ENCODE measurements around the gene AIFM2. TPM values are rescaled to one million over a fixed set of nuclear protein-coding genes. Genes with fewer than 3 reads are reported as not detected.

The AIFM2 gene
- total RNA-seq, 2 experiments from 2014 or later, result 7.2 to 7.5 TPM

DNA sequence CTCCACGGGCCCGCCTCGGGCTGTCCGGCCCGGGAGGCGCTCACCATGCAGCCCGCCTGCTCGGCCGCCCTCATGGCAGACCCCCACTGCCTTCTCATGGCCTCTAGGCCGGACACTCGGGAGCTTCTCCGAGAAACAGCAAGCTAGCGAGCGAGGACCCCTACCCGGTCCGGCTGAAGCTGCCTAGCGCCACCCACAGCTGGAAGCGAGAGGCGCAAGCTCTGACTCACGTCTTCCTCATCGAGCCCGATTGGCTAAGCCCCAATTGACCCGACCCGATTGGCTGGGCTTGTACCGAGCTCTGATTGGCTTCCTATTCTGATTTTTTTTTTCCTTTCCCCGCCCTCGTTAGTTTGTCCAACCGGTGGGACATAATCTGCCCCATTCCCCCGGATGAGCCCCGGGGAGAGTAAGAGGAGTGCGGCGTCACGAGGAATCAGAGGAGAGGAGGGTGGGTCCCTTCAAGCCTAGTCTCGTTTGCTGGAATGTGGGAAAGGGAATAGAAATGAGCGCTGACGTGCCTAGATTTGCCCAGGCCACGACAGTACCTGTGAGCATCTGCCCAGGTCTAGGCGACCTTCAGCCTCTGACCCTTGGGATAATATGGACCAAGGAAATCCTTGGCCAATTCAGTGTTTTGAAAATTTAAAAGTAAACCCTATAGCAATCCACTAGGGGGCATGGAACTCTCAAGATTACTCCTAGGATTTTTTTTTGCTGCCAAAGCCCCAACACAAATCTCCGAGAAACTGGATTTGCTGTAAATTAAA is 14.0 kb upstream of the AIFM2 start, which contains the start of gene TYSND1:
Gene TYSND1 (minus strand): TSS at position 212 of the 770 bp plus-strand sequence. CDS start 114 bp downstream, at position 98.
- H3K27ac Mint-ChIP-seq, result peak within 1 kb of the TSS; percentile 99
- POLR2A ChIA-PET, result interaction anchor here (0.6 to 3.4 kb wide), 16 partner anchors 8 to 646 kb away, joined by 3 to 22 read pairs (median 6); partner anchors contain the start of genes AIFM2, EIF4EBP2 and SAR1A
- CTCF ChIA-PET, result interaction anchor here (0.5 to 4.3 kb wide), 50 partner anchors 10 to 910 kb away, joined by 3 to 97 read pairs (median 7); partner anchors contain the start of genes EIF4EBP2, PPA1 and SAR1A
- peaks cover 30% of the 10 kb centered on the region for H3K36me3 Mint-ChIP-seq (ENCODE audit: low read depth)
- H3K27me3 Mint-ChIP-seq (ENCODE audit: low read depth), result no peaks in the 10 kb centered on the region
- no peaks in the 10 kb centered on the region for H3K9me3 Mint-ChIP-seq (ENCODE audit: insufficient read depth)
- ATAC-seq (peak; percentile 86), DNase-seq (peak; percentile 96)
- peak within 1 kb of the TSS; percentile 92 for H3K4me3 Mint-ChIP-seq
- H3K4me1 Mint-ChIP-seq (ENCODE audit: low read depth), result peaks cover 35% of the 10 kb centered on the region

DNA sequence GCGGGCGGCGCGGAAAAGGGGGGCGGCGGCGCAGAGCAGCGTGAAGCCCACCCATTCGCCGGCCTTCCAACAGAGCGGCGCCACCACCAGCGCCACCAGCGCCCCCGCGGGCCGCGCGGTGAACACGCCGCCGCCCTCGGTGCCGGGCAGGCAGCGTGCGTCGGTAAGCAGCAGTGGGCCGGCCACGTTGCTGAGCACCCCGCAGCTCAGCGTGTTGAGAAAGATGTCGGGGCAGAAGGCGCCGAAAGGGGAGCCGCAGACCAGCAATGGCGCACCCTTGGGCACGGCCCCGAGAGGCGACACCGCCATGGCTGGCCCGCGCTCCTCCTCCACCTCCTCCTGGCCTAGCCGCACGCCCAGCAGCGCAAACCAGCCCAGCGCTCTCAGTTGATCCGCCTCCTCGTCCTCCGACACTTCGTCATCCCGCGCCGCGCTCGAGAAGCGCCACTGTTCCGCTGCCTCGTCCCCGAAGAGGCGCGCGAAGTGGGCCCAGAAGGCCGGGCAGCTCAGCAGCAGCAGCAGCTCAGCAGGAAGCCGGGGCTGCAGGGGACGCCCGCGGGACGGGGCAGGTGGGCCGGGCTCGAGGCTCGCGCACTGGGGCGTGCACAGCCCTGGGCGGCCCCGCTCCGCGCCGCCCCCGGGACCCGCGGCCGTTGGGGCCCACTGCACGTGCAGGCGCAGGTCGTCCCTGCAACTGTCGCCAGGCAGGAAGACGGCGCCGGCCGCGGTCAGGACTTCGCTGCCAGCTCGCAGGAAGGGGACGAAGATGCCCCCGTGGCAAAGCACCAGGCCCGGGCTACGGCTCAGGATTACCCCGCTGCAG is 13.3 kb upstream of the AIFM2 start:
- ATAC-seq (peak; percentile 72), DNase-seq (peak; percentile 83)
- H3K9me3 Mint-ChIP-seq (ENCODE audit: insufficient read depth), result no peaks in the 10 kb centered on the region
- ChIA-PET CTCF (interaction anchor here (0.5 to 4.3 kb wide), 48 partner anchors 10 to 909 kb away, joined by 3 to 97 read pairs (median 7); partner anchors contain the start of genes EIF4EBP2, PPA1 and SAR1A), POLR2A (interaction anchor here (0.6 to 3.4 kb wide), 15 partner anchors 9 to 647 kb away, joined by 3 to 22 read pairs (median 6); partner anchors contain the start of genes EIF4EBP2 and SAR1A)
- H3K27me3 Mint-ChIP-seq (ENCODE audit: low read depth), result no peaks in the 10 kb centered on the region
- H3K4me1 Mint-ChIP-seq (ENCODE audit: low read depth), result peaks cover 35% of the 10 kb centered on the region
- peak overlapping the region; percentile 92 for H3K4me3 Mint-ChIP-seq
- peak overlapping the region; percentile 99 for H3K27ac Mint-ChIP-seq
- peaks cover 24% of the 10 kb centered on the region for H3K36me3 Mint-ChIP-seq (ENCODE audit: low read depth)

DNA sequence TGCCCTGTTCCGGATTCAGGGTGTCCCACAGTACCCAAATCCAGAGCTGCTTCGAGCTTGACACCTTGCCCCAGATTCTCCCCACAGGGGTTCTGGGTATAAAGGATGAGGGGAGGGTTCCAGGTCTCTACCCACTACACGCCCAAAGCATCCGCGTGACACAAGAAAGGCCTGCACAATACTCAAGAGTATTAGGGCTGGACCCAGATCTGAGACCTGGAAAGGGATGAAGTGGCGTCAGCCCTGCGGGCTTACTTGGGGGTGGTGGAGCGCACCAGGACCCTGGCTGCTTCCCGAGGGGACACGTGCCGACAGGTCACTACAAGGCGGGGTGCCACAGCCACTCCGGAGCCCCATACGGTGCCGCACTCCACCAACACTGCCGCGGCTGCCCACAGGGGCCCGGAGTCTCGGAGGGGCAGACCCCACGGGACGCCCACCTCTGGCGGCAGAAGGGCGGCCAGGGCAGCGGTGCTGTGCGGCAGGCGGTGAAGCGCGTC is 12.6 kb upstream of the AIFM2 start:
- H3K27ac Mint-ChIP-seq, result peak overlapping the region; percentile 99
- no peaks in the 10 kb centered on the region for H3K9me3 Mint-ChIP-seq (ENCODE audit: insufficient read depth)
- ATAC-seq (no peak), DNase-seq (no peak)
- ChIA-PET CTCF (interaction anchor here (0.7 to 4.3 kb wide), 23 partner anchors 10 to 219 kb away, joined by 3 to 97 read pairs (median 13); partner anchors contain the start of genes PPA1 and SAR1A), POLR2A (interaction anchor here (0.6 to 3.4 kb wide), 8 partner anchors 9 to 74 kb away, joined by 3 to 22 read pairs (median 8); partner anchors contain the start of gene SAR1A)
- peak overlapping the region; percentile 92 for H3K4me3 Mint-ChIP-seq
- peaks cover 35% of the 10 kb centered on the region for H3K4me1 Mint-ChIP-seq (ENCODE audit: low read depth)
- no peaks in the 10 kb centered on the region for H3K27me3 Mint-ChIP-seq (ENCODE audit: low read depth)
- H3K36me3 Mint-ChIP-seq (ENCODE audit: low read depth), result peaks cover 19% of the 10 kb centered on the region

DNA sequence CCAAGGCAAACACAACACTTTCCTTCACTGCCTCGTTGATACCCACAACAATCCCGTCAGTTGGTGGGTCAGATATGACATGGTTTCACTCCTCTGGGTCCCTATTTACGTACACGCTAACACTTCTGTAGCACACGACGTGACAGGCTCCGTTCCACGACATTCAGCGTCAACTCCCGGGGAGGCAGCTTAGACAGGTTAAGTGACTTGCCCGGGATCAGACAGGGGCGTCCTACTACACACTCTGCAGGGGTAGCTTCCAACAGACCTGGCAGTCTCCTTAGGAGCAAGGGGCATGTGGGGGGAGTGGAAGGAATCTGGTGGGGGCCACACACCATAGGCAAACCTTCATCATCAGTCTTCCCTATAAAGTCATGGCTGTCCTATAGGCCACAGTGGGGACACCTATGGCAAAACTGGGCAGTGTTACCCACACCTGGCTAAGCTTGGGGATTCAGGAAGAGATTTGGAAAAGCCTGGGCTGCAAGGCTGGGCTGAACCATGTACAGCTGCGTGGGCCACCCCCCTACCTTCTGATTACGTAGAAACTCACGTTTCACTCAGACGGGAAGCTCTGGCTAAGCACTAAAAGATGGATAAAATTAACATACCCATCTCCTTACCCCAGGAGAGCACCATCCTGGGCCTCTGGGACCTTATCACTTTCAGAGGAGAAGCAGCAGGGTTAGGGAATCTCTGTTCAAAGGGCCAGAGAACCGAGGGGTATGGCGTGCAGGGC is 11.9 kb upstream of the AIFM2 start:
- ATAC-seq (no peak), DNase-seq (no peak)
- CTCF ChIA-PET, result interaction anchor here (0.7 to 4.3 kb wide), 14 partner anchors 9 to 220 kb away, joined by 3 to 97 read pairs (median 7); no protein-coding TSS in a partner anchor
- no peaks in the 10 kb centered on the region for H3K27me3 Mint-ChIP-seq (ENCODE audit: low read depth)
- peaks cover 35% of the 10 kb centered on the region for H3K4me1 Mint-ChIP-seq (ENCODE audit: low read depth)
- peak overlapping the region; percentile 99 for H3K27ac Mint-ChIP-seq
- POLR2A ChIA-PET, result interaction anchor here (0.6 to 3.4 kb wide), 6 partner anchors 9 to 75 kb away, joined by 3 to 15 read pairs (median 4); partner anchors contain the start of gene SAR1A
- H3K36me3 Mint-ChIP-seq (ENCODE audit: low read depth), result peaks cover 13% of the 10 kb centered on the region
- no peaks in the 10 kb centered on the region for H3K9me3 Mint-ChIP-seq (ENCODE audit: insufficient read depth)
- peak overlapping the region; percentile 92 for H3K4me3 Mint-ChIP-seq

DNA sequence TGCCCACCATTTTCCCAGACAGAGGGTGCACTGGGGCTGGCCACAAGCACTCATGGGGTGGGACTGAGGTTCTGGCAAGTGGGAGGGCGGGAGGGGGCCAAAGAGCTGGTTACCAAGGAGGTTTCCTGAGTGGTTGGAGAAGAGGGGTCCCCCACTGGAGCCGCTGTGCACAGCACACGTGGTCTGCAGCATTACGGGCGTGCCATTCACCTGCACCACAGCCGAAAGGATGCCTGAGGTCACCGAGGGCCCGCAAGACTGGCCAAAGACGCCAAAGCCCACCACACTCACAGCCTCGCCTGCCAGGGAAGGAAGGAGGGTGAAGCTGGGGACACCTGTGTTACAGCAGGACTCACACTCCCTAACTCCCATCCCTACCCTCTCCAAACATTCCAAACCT is 9.9 kb upstream of the AIFM2 start:
- ATAC-seq (no peak), DNase-seq (no peak)
- H3K27ac Mint-ChIP-seq, result no peak overlapping the region
- H3K36me3 Mint-ChIP-seq (ENCODE audit: low read depth), result peaks cover 7% of the 10 kb centered on the region
- POLR2A ChIA-PET, result no interaction called here
- CTCF ChIA-PET, result no interaction called here
- no peaks in the 10 kb centered on the region for H3K9me3 Mint-ChIP-seq (ENCODE audit: insufficient read depth)
- H3K4me3 Mint-ChIP-seq, result no peak overlapping the region
- H3K4me1 Mint-ChIP-seq (ENCODE audit: low read depth), result peaks cover 35% of the 10 kb centered on the region
- no peaks in the 10 kb centered on the region for H3K27me3 Mint-ChIP-seq (ENCODE audit: low read depth)

DNA sequence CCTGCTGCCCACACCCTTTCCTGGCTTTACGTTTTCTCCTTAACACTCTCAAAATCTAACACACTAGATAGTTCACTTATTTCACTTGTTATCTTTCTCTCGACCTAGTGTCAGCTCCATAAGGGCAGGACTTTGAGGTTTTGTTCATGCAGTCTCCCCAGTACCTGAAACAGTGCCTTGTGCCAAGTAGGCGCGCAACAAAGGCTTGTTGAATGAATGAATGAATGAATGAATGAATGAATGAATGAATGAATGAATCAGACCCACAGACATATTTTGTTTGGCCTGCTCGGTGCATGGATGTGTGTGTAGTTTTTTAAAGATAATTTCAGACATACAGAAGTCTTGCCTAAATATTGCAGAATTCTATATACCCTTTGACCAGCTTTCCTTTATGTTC is 7.7 kb upstream of the AIFM2 start:
- Mint-ChIP-seq H3K4me3 (no peak overlapping the region), H3K36me3 (ENCODE audit: low read depth) (peaks cover 10% of the 10 kb centered on the region), H3K27me3 (ENCODE audit: low read depth) (no peaks in the 10 kb centered on the region), H3K4me1 (ENCODE audit: low read depth) (peaks cover 26% of the 10 kb centered on the region), H3K9me3 (ENCODE audit: insufficient read depth) (no peaks in the 10 kb centered on the region), H3K27ac (no peak overlapping the region)
- no peak for DNase-seq
- ATAC-seq, result no peak
- ChIA-PET CTCF (interaction anchor here (1.9 kb wide), 1 partner anchor 25 kb away, joined by 7 read pairs; no protein-coding TSS in a partner anchor), POLR2A (no interaction called here)

DNA sequence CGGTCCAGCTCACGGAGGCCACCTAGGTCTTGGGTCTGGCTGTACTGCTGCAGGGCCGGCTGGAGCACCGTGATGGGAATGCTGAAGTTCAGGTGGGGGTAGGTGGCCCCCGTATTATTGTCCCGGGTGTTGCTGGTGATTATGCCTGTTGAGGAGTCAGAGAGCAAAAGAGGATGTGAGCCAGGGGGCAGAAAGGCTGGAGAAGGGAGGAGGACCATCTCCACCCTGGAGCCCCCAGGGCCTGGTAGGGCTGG is 7.3 kb upstream of the AIFM2 start:
- no peak overlapping the region for H3K27ac Mint-ChIP-seq
- POLR2A ChIA-PET, result no interaction called here

DNA sequence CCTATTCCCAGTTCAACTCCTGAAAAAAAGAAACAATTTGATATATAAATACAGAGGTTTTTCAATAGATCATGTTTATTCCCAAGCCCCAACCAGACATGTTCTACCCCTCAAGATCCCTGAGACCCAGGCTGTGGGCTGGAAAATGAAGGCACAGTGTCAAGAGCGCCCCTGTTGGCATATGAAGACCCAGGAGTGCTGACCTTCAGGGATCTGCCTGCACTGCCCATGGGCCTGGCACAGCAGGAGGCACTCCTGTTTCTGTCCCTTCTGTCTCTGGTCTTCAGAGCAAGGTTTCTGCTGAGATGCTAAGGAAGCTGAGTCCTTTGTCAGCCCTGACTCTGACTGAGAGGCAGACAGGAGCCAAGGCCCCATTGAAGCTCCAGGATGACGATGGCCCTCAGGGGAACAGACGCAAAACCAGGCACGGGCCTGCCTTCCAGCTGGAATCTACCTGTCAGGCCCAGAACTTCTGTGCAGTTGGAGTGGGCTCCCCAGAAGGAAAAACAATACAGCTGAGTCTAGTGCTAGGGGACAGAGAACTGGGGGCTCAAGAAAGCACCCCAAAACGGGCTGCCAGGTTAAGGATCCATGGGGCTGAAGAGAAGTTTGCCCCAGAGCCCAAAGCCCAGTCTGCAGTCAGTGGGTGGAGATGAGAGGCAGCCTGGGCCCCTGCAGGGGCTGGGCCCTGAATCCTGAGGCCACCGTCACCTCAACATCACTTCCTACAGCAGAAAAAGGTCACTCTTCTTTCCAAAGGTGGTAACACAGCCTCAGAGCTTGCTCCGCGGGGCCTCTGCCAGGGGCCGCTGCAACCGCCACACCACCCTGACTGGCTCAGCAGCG is 6.7 kb upstream of the AIFM2 start:
- H3K27me3 Mint-ChIP-seq (ENCODE audit: low read depth), result no peaks in the 10 kb centered on the region
- ATAC-seq (no peak), DNase-seq (no peak)
- H3K4me3 Mint-ChIP-seq, result no peak overlapping the region
- H3K36me3 Mint-ChIP-seq (ENCODE audit: low read depth), result peaks cover 10% of the 10 kb centered on the region
- POLR2A ChIA-PET, result no interaction called here
- no peaks in the 10 kb centered on the region for H3K9me3 Mint-ChIP-seq (ENCODE audit: insufficient read depth)
- CTCF ChIA-PET, result interaction anchor here (0.9 to 1.9 kb wide), 2 partner anchors 24 to 42 kb away, joined by 4 to 7 read pairs; no protein-coding TSS in a partner anchor
- H3K27ac Mint-ChIP-seq, result no peak overlapping the region
- H3K4me1 Mint-ChIP-seq (ENCODE audit: low read depth), result peaks cover 17% of the 10 kb centered on the region

More for the DNA sequence above, 7.3 kb upstream of the AIFM2 start:
- Mint-ChIP-seq H3K36me3 (ENCODE audit: low read depth) (peaks cover 10% of the 10 kb centered on the region), H3K4me1 (ENCODE audit: low read depth) (peaks cover 23% of the 10 kb centered on the region), H3K9me3 (ENCODE audit: insufficient read depth) (no peaks in the 10 kb centered on the region), H3K4me3 (no peak overlapping the region), H3K27me3 (ENCODE audit: low read depth) (no peaks in the 10 kb centered on the region)
- ATAC-seq, result no peak
- no peak for DNase-seq
- CTCF ChIA-PET, result interaction anchor here (1.9 kb wide), 1 partner anchor 25 kb away, joined by 7 read pairs; no protein-coding TSS in a partner anchor

DNA sequence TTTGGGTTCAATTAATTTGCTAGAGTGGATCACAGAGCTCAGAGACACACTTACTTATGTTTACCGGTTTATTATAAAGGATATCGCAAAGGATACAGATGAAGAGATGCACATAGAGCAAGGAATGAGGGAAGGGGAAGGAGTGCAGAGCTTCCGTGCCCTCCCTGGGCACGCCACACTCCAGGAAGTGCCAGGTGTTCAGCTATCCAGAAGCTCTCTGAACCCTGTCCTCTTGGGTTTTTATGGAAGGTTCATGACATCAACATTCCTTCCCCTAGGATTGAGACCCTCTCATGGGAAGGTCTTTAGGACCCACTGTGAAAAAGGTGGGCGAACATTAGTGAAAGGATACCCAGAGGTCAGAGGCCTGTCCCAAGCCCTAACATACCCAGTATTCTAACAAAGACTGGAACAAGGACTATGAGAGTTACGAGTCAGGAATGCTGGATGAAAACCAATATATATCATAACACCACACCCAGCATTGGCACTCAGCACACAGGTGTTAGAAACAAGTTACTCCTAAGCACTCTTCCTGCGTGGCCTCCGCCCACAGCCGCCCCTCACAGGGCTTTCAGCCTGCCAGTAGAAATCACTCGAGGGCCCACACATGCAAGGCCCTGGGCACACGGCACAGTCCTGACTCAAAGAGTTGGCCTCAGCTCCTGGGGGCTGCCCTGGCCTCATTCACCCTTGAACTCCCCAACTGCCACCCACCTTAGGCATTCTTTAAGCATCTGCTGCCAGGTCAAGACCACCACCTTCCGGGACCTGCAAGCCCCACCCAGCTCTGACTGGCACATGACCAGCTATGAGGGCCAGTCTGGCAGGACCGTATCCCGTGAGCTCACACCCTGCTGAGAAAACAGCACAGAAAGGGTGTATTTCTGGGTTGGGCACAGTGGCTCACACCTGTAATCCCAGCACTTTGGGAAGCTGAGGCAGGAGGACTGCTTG is 5.6 kb upstream of the AIFM2 start:
- H3K9me3 Mint-ChIP-seq (ENCODE audit: insufficient read depth), result no peaks in the 10 kb centered on the region

More for the DNA sequence above, 5.6 kb upstream of the AIFM2 start:
- Mint-ChIP-seq H3K27ac (no peak overlapping the region), H3K27me3 (ENCODE audit: low read depth) (no peaks in the 10 kb centered on the region), H3K4me1 (ENCODE audit: low read depth) (peaks cover 11% of the 10 kb centered on the region), H3K4me3 (no peak overlapping the region), H3K36me3 (ENCODE audit: low read depth) (peaks cover 10% of the 10 kb centered on the region)
- ATAC-seq (no peak), DNase-seq (no peak)
- ChIA-PET CTCF (no interaction called here), POLR2A (no interaction called here)

All from activated CD8-positive, alpha-beta T cell treated with anti-CD3 and anti-CD28 coated beads, Interleukin-2, amount 10 ng/mL, durations not matched to agents 7 days and 5 days (primary cell).